GM13976 (cell line): ENCODE results near the gene SEMA5B.

Experiments used
- DNase-seq: peaks from one replicate; pipeline ENCODE4 v3.0.0; 2012; ENCODE audit warnings: low spot score
- in situ Hi-C: fragments of 300-500 bp; cut with MboI; formaldehyde crosslinking; loops from one replicate; pipeline ENCODE4 v1.12.0; 2022; ENCODE audit warnings: low sequenced_read_pairs, mixed read lengths, inconsistent platforms; ENCODE audit not compliant: unreplicated experiment
- TF ChIP-seq, protein P1 (sequence below): IDR thresholded peaks from 2 replicates; pipeline ENCODE4 v1.5.1; 2012; ENCODE audit warnings: borderline replicate concordance, mild to moderate bottlenecking; ENCODE audit not compliant: insufficient read depth; ENCODE audit errors: extremely low read depth, missing control alignments, control extremely low read depth

SEMA5B gene

DNA sequence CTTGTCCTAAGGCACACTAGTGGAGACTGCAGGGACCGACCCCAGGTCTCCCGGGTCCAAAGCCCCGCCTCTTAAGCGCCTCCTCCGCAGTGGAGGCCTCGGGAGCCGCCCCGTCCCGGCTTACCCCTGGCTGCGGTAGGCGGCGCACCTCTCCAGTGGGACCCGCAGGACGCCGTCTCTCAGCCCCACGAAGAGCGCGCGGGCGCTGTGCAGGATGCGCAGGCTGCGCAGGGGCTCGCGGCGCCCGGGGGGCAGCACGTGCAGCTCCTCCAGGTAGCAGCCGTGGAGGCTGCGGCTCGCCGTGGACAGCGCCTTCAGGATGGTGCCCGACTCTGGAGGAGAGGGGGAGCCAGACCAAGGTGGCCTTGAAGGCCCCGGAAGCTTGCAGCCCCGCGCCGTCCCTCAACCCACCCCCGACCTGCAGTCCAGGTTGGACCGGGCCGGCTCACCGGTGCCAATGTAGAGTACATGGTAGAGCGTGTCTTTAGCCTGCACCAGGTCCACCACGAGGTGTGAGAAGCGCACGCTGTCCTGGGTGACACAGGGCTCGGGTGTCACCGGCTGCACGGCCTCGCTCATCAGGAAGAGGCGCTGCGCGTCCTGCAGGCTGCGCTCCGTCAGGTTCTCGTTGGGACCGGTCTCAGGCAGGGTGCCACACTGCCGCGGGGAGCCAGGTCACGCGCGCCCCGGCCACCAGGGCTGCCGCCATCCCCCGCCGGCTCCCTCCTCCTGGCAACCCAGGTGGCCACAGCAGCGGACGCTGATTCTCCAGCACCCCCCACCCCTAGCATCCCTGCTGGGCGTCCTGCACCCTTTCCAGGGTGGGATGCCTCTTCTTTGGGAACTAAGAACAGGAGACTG is 105.5 kb downstream of the SEMA5B start:
- peak; percentile 71 for DNase-seq
- in situ Hi-C loops, result no loop called here
- TF ChIP-seq, protein P1, sequence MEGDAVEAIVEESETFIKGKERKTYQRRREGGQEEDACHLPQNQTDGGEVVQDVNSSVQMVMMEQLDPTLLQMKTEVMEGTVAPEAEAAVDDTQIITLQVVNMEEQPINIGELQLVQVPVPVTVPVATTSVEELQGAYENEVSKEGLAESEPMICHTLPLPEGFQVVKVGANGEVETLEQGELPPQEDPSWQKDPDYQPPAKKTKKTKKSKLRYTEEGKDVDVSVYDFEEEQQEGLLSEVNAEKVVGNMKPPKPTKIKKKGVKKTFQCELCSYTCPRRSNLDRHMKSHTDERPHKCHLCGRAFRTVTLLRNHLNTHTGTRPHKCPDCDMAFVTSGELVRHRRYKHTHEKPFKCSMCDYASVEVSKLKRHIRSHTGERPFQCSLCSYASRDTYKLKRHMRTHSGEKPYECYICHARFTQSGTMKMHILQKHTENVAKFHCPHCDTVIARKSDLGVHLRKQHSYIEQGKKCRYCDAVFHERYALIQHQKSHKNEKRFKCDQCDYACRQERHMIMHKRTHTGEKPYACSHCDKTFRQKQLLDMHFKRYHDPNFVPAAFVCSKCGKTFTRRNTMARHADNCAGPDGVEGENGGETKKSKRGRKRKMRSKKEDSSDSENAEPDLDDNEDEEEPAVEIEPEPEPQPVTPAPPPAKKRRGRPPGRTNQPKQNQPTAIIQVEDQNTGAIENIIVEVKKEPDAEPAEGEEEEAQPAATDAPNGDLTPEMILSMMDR, result peak; percentile 7

DNA sequence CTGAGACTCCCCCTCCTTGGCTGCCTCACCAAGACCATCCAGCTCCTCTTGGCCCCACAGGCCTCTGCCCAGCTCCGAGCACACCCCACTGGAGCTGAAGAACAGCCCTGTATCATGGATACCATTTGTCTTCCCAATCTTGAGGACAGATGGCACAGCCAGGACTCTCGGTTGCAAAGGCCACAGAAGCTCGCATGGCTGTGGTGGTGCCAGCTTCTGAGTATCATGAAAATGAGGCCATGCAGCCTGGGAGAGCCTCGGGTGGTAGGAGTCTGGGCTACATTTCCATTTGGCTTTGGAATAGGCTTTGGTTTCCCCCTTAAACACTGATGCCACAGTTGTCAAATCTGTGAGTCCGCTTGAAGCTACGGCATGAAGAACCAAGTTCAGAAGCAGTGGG is 106.6 kb downstream of the SEMA5B start:
- TF ChIP-seq, protein P1, result no peak
- in situ Hi-C loops, result no loop called here
- no peak for DNase-seq

DNA sequence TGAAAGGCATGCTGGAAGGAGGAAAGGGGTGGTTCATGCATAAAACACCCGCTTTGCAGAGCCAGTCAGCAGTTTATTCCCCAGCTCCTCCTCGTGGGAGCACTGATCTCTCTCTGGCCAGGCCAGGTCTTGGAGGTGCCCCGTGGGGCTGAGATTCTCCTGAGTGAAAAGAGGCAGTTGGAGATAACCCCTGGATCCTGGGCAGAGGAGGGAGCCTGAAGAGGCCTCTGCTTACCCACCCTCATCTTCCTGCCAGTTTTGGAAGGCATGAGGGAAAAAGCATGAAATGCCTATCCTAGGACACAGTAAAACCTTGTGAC is 108.3 kb downstream of the SEMA5B start:
- no peak for DNase-seq
- in situ Hi-C loops, result no loop called here
- TF ChIP-seq, protein P1, result no peak

DNA sequence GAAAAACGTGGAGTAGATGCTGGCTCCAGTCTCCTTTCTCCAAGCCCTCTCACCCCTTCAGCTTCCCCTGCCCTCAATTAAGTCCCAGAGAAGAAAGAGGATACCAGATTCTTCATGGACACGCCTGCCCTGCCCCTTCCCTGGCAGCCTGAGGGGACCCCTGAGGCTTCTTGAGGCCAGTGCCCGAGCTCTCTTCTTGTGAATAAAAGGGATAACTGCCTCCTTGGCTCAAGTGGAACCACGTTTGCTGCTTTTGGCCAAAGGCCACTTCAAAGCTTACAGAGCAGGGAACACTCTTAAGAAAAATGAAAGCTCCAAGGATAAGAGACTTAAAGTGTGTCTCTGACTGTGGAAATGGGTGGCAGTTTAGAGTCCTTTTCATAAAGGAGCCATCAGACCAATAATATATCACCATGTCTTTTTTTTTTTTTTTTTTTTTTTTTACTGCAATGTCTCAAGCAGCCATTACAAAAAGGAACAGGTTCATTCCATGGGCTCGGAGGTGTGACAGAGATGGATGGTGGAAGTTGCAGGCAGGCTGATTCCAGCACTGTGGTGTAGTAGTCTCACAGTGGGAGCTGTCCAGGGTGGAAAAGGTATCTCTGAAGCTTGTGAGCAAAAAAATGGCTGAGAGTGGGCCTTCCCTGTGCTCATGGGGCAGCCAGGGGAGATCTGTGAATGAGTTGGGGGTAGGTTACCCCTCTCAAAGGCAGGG is 108.8 kb downstream of the SEMA5B start:
- TF ChIP-seq, protein P1, result no peak
- DNase-seq, result no peak
- in situ Hi-C loops, result no loop called here

DNA sequence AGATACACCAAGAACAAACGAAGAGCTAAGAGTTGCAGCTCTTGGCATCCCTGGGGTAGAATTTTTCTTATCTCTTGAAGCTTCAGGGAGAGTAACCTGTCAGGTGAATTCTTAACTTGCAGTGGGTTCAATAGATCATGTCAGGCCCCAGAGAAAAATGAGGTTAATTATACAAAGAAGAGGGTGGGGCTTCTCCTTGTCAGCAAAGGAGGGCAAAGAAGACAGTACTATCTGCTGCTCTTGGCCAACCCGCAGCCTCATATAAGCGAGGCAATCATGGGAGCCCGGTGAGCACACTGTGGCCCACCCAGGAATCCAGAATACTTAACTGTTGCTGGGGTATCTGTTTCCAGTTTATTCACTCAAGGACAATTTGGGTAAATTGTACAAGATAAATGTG is 110.2 kb downstream of the SEMA5B start:
- TF ChIP-seq, protein P1, result no peak
- no peak for DNase-seq
- in situ Hi-C loops, result no loop called here

DNA sequence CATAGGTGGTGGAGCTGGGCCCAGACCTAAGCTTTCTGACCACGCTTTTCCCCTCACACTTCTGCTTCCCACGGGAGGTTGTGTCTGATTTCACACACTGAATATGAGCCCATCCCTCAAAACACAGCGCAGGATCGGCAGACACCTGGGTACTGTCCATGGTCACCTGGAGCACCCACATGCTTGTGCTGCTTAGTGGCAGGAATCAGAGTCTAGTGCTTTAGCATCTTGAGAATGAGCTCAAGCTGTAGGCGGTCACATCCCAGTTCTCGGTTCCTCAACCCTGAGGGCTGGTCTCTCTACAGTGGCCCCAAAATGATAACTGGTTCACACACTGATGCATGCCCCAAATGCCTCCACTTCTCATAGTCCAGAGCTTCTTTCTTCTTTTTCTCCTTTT is 111.0 kb downstream of the SEMA5B start:
- peak; percentile 66 for DNase-seq
- in situ Hi-C loops, result no loop called here
- TF ChIP-seq, protein P1, result no peak
